Fibroblast of the aortic adventitia (primary cell): ENCODE data around the gene ANKRD2. TPM values are rescaled to one million over a fixed set of nuclear protein-coding genes. Genes with fewer than 3 reads are reported as not detected.
"Not testable (repeated sequence)": the region's sequence is repeated elsewhere in the genome, so short reads cannot be mapped to it uniquely, and the experiment has no call there.

ENCODE experiments used
- DNase-seq: peaks from one replicate; pipeline ENCODE4 v3.0.0-alpha.2; 2010; ENCODE audit warnings: low read depth
- H3K4me3 ChIP-seq: 2 replicates; pipeline ENCODE4 v1.5.1; 2011; ENCODE audit warnings: low read depth, mild to moderate bottlenecking, control low read depth, low read length, moderate library complexity
- CTCF ChIP-seq: IDR thresholded peaks from 2 replicates; pipeline ENCODE4 v1.5.1; 2011; ENCODE audit warnings: mild to moderate bottlenecking, low read length, control low read depth, inconsistent platforms; ENCODE audit not compliant: insufficient read depth
- total RNA-seq: library from RNA; depleted of rRNA; stranded (reverse); fragments of >200 nt; gene quantifications from 2 replicates; pipeline ENCODE4 v1.2.3, GENCODE V29; 2012; ENCODE audit warnings: low replicate concordance

ANKRD2 gene
- total RNA-seq, 1 donor: 0.27 TPM

GRCh38 chr10:97570789-97571471, 1.6 kb upstream of the ANKRD2 start:
- H3K4me3 ChIP-seq: no peak overlapping the region
- DNase-seq: no peak
- TF ChIP-seq CTCF: no peak

- no peak overlapping the region for H3K4me3 ChIP-seq
- no peak for TF ChIP-seq CTCF
- no peak for DNase-seq
Measured at GRCh38 chr10:97571622-97572021, 957 bp upstream of the ANKRD2 start.

GRCh38 chr10:97573021-97573420, 442 bp downstream of the ANKRD2 start:
- no peak for TF ChIP-seq CTCF
- DNase-seq: no peak
- H3K4me3 ChIP-seq: no peak overlapping the region

- no peak for DNase-seq
- no peak for TF ChIP-seq CTCF
- no peak overlapping the region for H3K4me3 ChIP-seq
Measured at GRCh38 chr10:97573672-97574071, 1.1 kb downstream of the ANKRD2 start.

- DNase-seq: peak; percentile 58
- TF ChIP-seq CTCF: no peak
- no peak overlapping the region for H3K4me3 ChIP-seq
Measured at GRCh38 chr10:97574374-97575126, 2.0 kb downstream of the ANKRD2 start.

GRCh38 chr10:97575127-97575668, 2.6 kb downstream of the ANKRD2 start:
- no peak for DNase-seq
- TF ChIP-seq CTCF: no peak
- H3K4me3 ChIP-seq: no peak overlapping the region

- DNase-seq, H3K4me3 ChIP-seq: not testable (repeated sequence)
Measured at GRCh38 chr10:97576487-97576886, 3.9 kb downstream of the ANKRD2 start.
